HepG2 (cell line): ENCODE data around the gene PLAAT3. TPM values are rescaled to one million over a fixed set of nuclear protein-coding genes. Genes with fewer than 3 reads are reported as not detected.

Experiments used
- EHMT2 ChIP-seq: fragments of 200-600 bp; sonication (generic); IDR thresholded peaks from 2 replicates; pipeline ENCODE4 v1.7.0; 2017; ENCODE audit warnings: antibody characterized with exemption, low read depth, low read length, borderline replicate concordance
- EP300 ChIP-seq, 3 experiments: sonication (generic) in 1 of 3; formaldehyde crosslinking in 1 of 3; IDR thresholded peaks; 2 replicates each; pipeline versions ENCODE4 v1.5.1 to v1.6.1; 2011 to 2020; ENCODE audit warnings: low read depth in 2 of 3, low read length in 2 of 3, borderline replicate concordance in 1 of 3, improper control_type of control experiment in 1 of 3, mild to moderate bottlenecking in 1 of 3, missing genetic modification reagents in 1 of 3, moderate library complexity in 1 of 3
- HMG20A ChIP-seq: IDR thresholded peaks from 2 replicates; pipeline ENCODE4 v1.6.1; 2016; ENCODE audit warnings: borderline replicate concordance
- IRF2 ChIP-seq: IDR thresholded peaks from 2 replicates; pipeline ENCODE4 v1.6.1; 2018; ENCODE audit warnings: missing genetic modification reagents, missing compliant biosample characterization
- NAIF1 ChIP-seq: sonication (generic); formaldehyde crosslinking; IDR thresholded peaks from 2 replicates; pipeline ENCODE4 v1.5.0; 2020; ENCODE audit warnings: mild to moderate bottlenecking, missing genetic modification reagents, borderline replicate concordance
- NFIC ChIP-seq: IDR thresholded peaks from 2 replicates; pipeline ENCODE4 v1.6.1; 2012; ENCODE audit warnings: mild to moderate bottlenecking, low read length, inconsistent platforms
- SKI ChIP-seq: fragments of 450-650 bp; IDR thresholded peaks from one replicate; pipeline ENCODE4 v1.6.1; 2018; ENCODE audit warnings: mild to moderate bottlenecking; ENCODE audit not compliant: partially characterized antibody
- TBL1XR1 ChIP-seq: fragments of 150-350 bp; IDR thresholded peaks from 2 replicates; pipeline ENCODE4 v1.6.1; 2014; ENCODE audit warnings: borderline replicate concordance, low read length; ENCODE audit not compliant: partially characterized antibody
- TEAD3 ChIP-seq: optimal IDR thresholded peaks from 2 replicates; pipeline ENCODE3; 2016; ENCODE audit warnings: borderline replicate concordance
- ZFP62 ChIP-seq: sonication (generic); formaldehyde crosslinking; IDR thresholded peaks from 2 replicates; pipeline ENCODE4 v1.4.0; 2020; ENCODE audit warnings: missing genetic modification reagents
- ZMAT3 ChIP-seq: sonication (generic); formaldehyde crosslinking; conservative IDR thresholded peaks from 2 replicates; pipeline ENCODE4 v1.7.0; 2021; ENCODE audit warnings: missing genetic modification reagents
- ZNF33B ChIP-seq: sonication (generic); formaldehyde crosslinking; IDR thresholded peaks from 2 replicates; pipeline ENCODE4 v1.5.1; 2020; ENCODE audit warnings: mild to moderate bottlenecking, missing genetic modification reagents
- ZNF557 ChIP-seq: sonication (generic); formaldehyde crosslinking; IDR thresholded peaks from 2 replicates; pipeline ENCODE4 v1.4.0; 2020; ENCODE audit warnings: missing genetic modification reagents
- ZNF605 ChIP-seq: sonication (generic); formaldehyde crosslinking; IDR thresholded peaks from 2 replicates; pipeline ENCODE4 v1.8.0; 2022; ENCODE audit warnings: mild to moderate bottlenecking, missing genetic modification reagents
- ZNF614 ChIP-seq: IDR thresholded peaks from 2 replicates; pipeline ENCODE4 v1.6.1; 2018; ENCODE audit warnings: missing biosample characterization, missing genetic modification reagents, inconsistent platforms, borderline replicate concordance
- ZNF816 ChIP-seq: sonication (generic); formaldehyde crosslinking; IDR thresholded peaks from 2 replicates; pipeline ENCODE4 v1.8.0; 2022; ENCODE audit warnings: missing genetic modification reagents, mild to moderate bottlenecking, borderline replicate concordance
- polyA plus RNA-seq, 8 experiments: library from polyadenylated mRNA; depleted of rRNA in 3 of 8; stranded (reverse) in 7 of 8; unstranded in 1 of 8; fragments of >200 nt; fragmentation: Illumina TruSeq in 4 of 8; extraction: Trizol in 4 of 8; gene quantifications; 2 replicates each; pipeline versions ENCODE4 v1.2.1 to v1.2.3, GENCODE V29; 2011 to 2016; ENCODE audit warnings: low read depth in 4 of 8, missing spikeins in 1 of 8, mixed read lengths in 1 of 8; ENCODE audit not compliant: insufficient read depth in 1 of 8
- total RNA-seq, 5 experiments: library from RNA; depleted of rRNA; stranded (reverse); fragments of >200 nt; fragmentation: Illumina TruSeq; extraction: Trizol; gene quantifications; 2 replicates each; pipeline ENCODE4 v1.2.3, GENCODE V29; 2016; ENCODE audit warnings: low read depth in 1 of 5
- TF ChIP-seq, protein P1 (sequence below): sonication (generic); formaldehyde crosslinking; IDR thresholded peaks from 2 replicates; pipeline ENCODE4 v1.4.0; 2020; ENCODE audit warnings: missing genetic modification reagents
- TF ChIP-seq, protein P2 (sequence below): sonication (generic); formaldehyde crosslinking; conservative IDR thresholded peaks from 2 replicates; pipeline ENCODE4 v1.8.0; 2022; ENCODE audit warnings: low read depth, missing genetic modification reagents
- TF ChIP-seq, protein P3 (sequence below): sonication (generic); formaldehyde crosslinking; IDR thresholded peaks from 2 replicates; pipeline ENCODE4 v1.4.0; 2020; ENCODE audit warnings: missing genetic modification reagents
- TF ChIP-seq, protein P4 (sequence below): sonication (generic); formaldehyde crosslinking; IDR thresholded peaks from 2 replicates; pipeline ENCODE4 v1.8.0; 2022; ENCODE audit warnings: mild to moderate bottlenecking, missing genetic modification reagents, moderate library complexity
- TF ChIP-seq, protein P5 (sequence below): sonication (generic); formaldehyde crosslinking; IDR thresholded peaks from 2 replicates; pipeline ENCODE4 v1.4.0; 2020; ENCODE audit warnings: low read depth, mild to moderate bottlenecking, missing genetic modification reagents

The PLAAT3 gene
- total and polyA plus RNA-seq, 2 of the 13 experiments (the other 11 are each of a cell fraction or from before 2014, with no cell fraction given), result 9.3 to 16.4 TPM

DNA sequence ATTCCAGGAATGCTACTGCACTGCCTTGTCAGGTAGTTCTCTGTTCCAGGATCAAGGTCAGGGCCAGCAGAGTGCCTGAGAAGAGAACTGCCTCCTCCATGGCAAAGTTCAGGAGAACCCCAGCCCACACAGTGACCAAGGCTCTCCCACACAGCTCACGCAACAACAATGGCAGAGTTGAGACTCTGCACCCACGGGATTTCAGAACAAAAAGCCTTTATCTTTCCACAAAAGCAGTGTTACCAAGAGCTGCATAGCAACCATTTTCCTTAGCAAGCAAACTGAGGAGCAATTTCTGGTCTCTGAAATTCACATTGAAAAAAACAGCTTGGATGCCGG is 11.1 kb downstream of the PLAAT3 start (continued):
- TF ChIP-seq NAIF1 (CRISPR knock-in tag) (no peak), ZNF557 (no peak), ZFP62 (CRISPR knock-in tag) (no peak), ZNF816 (no peak), EHMT2 (peak; percentile 72; the same call in 1 of the 2 replicates), IRF2 (peak; percentile 45; the same call in 1 of the 2 replicates), ZNF614 (CRISPR knock-in tag) (peak; percentile 62; the same call in 1 of the 2 replicates), ZNF605 (CRISPR knock-in tag) (no peak), EP300 (IDR thresholded peaks at IDR 0.05; ENCODE audit: low read depth in 2 of 2, low read length in 2 of 2) (peak; percentile 67; a peak in 3 of 4 replicates), EP300 (CRISPR knock-in tag; IDR thresholded peaks at IDR 0.05; ENCODE audit: borderline replicate concordance) (peak; percentile 39; the same call in 1 of the 2 replicates), HMG20A (CRISPR knock-in tag) (peak; percentile 68), ZNF33B (CRISPR knock-in tag) (no peak), ZMAT3 (no peak), NFIC (0 out of 2 replicates have a peak, but pooled peaks have one; percentile 44), SKI (peak; percentile 80), TBL1XR1 (peak; percentile 70), TEAD3 (CRISPR knock-in tag) (peak; percentile 63)
- TF ChIP-seq, protein P1, sequence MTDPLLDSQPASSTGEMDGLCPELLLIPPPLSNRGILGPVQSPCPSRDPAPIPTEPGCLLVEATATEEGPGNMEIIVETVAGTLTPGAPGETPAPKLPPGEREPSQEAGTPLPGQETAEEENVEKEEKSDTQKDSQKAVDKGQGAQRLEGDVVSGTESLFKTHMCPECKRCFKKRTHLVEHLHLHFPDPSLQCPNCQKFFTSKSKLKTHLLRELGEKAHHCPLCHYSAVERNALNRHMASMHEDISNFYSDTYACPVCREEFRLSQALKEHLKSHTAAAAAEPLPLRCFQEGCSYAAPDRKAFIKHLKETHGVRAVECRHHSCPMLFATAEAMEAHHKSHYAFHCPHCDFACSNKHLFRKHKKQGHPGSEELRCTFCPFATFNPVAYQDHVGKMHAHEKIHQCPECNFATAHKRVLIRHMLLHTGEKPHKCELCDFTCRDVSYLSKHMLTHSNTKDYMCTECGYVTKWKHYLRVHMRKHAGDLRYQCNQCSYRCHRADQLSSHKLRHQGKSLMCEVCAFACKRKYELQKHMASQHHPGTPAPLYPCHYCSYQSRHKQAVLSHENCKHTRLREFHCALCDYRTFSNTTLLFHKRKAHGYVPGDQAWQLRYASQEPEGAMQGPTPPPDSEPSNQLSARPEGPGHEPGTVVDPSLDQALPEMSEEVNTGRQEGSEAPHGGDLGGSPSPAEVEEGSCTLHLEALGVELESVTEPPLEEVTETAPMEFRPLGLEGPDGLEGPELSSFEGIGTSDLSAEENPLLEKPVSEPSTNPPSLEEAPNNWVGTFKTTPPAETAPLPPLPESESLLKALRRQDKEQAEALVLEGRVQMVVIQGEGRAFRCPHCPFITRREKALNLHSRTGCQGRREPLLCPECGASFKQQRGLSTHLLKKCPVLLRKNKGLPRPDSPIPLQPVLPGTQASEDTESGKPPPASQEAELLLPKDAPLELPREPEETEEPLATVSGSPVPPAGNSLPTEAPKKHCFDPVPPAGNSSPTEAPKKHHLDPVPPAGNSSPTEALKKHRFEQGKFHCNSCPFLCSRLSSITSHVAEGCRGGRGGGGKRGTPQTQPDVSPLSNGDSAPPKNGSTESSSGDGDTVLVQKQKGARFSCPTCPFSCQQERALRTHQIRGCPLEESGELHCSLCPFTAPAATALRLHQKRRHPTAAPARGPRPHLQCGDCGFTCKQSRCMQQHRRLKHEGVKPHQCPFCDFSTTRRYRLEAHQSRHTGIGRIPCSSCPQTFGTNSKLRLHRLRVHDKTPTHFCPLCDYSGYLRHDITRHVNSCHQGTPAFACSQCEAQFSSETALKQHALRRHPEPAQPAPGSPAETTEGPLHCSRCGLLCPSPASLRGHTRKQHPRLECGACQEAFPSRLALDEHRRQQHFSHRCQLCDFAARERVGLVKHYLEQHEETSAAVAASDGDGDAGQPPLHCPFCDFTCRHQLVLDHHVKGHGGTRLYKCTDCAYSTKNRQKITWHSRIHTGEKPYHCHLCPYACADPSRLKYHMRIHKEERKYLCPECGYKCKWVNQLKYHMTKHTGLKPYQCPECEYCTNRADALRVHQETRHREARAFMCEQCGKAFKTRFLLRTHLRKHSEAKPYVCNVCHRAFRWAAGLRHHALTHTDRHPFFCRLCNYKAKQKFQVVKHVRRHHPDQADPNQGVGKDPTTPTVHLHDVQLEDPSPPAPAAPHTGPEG (CRISPR knock-in tag), result no peak
- TF ChIP-seq, protein P2, sequence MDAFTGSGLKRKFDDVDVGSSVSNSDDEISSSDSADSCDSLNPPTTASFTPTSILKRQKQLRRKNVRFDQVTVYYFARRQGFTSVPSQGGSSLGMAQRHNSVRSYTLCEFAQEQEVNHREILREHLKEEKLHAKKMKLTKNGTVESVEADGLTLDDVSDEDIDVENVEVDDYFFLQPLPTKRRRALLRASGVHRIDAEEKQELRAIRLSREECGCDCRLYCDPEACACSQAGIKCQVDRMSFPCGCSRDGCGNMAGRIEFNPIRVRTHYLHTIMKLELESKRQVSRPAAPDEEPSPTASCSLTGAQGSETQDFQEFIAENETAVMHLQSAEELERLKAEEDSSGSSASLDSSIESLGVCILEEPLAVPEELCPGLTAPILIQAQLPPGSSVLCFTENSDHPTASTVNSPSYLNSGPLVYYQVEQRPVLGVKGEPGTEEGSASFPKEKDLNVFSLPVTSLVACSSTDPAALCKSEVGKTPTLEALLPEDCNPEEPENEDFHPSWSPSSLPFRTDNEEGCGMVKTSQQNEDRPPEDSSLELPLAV (CRISPR knock-in tag), result no peak
- TF ChIP-seq, protein P3, sequence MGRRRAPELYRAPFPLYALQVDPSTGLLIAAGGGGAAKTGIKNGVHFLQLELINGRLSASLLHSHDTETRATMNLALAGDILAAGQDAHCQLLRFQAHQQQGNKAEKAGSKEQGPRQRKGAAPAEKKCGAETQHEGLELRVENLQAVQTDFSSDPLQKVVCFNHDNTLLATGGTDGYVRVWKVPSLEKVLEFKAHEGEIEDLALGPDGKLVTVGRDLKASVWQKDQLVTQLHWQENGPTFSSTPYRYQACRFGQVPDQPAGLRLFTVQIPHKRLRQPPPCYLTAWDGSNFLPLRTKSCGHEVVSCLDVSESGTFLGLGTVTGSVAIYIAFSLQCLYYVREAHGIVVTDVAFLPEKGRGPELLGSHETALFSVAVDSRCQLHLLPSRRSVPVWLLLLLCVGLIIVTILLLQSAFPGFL, result no peak
- TF ChIP-seq, protein P4, sequence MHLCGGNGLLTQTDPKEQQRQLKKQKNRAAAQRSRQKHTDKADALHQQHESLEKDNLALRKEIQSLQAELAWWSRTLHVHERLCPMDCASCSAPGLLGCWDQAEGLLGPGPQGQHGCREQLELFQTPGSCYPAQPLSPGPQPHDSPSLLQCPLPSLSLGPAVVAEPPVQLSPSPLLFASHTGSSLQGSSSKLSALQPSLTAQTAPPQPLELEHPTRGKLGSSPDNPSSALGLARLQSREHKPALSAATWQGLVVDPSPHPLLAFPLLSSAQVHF (CRISPR knock-in tag), result no peak
- TF ChIP-seq, protein P5, sequence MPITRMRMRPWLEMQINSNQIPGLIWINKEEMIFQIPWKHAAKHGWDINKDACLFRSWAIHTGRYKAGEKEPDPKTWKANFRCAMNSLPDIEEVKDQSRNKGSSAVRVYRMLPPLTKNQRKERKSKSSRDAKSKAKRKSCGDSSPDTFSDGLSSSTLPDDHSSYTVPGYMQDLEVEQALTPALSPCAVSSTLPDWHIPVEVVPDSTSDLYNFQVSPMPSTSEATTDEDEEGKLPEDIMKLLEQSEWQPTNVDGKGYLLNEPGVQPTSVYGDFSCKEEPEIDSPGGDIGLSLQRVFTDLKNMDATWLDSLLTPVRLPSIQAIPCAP (CRISPR knock-in tag), result no peak
